Measurements from ENCODE around the gene HEG1.

- TF ChIP-seq CTCF (IDR thresholded peaks at IDR 0.05), result no peak
- TF ChIP-seq POLR2A (IDR thresholded peaks at IDR 0.05), result no peak
Observed at GRCh38 chr3:125000661-125001060, 55.1 kb downstream of the HEG1 start.

All from stomach (tissue), 4 donors.